GM18499 (cell line): ENCODE measurements around the gene ATP13A4.
"Not testable (repeated sequence)": the region's sequence is repeated elsewhere in the genome, so short reads cannot be mapped to it uniquely, and the experiment has no call there.

ENCODE experiments used
- ATAC-seq: cut with Tn5 transposase; IDR thresholded peaks from one replicate; pipeline ENCODE4 v1.9.1; 2021; ENCODE audit warnings: moderate number of reproducible peaks; ENCODE audit not compliant: insufficient read depth, unreplicated experiment

Gene ATP13A4

DNA sequence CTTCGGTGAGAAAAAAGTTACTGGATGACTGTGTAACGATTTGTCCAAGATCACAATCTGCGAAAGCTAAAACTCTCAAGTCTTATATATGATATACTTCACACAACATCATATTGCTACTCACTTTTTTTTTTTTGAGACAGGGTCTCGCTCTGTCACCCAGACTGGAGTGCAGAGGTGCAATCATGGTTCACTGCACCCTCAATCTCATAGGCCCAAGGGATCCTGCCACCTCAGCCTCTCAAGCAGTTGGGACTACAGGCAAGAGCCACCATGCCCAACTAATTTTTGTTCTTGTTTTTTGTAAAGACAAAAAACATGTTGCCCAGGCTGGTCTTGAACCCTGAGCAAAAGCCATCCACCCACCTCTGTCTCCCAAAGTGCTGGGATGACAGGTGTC is 5.4 kb upstream of the ATP13A4 start:
- no peak for ATAC-seq

DNA sequence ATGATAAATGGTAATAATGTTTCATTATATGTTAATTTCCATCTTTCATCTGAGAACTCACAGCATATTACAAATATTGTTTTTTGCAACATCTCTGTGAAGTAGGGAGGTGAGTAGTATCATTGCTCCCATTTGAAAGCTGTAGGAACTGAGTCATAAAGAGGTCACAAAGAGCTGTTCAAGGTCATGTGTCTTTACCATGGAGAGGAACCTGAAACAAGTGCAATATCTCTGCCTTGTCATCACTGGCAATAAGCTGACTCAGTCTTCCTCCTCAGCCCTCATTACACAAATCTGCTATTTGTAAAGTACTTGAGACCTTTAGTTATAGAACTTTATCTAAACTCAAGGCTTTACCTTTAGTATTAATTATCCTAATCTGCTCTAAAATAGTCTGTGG is 4.4 kb upstream of the ATP13A4 start:
- ATAC-seq, result no peak

DNA sequence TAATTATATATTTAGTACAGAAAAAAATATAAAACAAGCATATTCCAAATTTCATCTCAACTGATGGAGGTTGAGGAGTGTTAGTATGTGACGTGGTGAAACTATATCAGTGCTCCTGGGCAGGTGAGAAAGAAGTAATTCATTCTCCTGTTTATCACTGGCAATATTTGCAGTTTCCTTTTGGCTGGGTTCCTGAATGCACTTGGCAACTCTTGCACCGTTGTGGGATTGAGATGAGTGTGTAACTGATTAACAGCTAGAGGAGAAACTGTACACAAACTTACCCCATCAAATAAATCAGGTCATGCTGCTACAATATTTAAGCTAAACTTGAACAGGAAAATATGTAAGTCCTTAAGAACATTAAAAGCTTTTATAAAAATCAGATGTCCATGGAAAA is 2.1 kb upstream of the ATP13A4 start:
- ATAC-seq, result no peak

DNA sequence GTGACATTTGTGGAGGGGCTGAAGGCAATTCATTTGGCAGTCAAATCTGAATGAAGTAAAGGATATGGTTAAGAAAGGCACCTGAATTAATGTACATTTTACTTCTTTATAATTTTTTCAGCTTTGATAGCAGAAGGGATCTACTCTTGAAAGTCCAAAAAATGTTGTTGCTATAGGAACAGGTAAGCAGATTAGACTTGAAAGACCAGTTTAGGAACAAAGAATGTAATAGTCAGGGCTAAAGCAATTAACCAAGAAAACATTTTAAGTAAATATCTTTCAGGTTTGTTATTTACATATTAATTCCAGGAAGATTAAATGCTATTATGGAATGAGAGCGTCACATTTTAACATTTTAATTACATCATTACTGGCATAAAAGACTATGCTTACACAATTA is 1.1 kb downstream of the ATP13A4 start:
- ATAC-seq, result no peak

DNA sequence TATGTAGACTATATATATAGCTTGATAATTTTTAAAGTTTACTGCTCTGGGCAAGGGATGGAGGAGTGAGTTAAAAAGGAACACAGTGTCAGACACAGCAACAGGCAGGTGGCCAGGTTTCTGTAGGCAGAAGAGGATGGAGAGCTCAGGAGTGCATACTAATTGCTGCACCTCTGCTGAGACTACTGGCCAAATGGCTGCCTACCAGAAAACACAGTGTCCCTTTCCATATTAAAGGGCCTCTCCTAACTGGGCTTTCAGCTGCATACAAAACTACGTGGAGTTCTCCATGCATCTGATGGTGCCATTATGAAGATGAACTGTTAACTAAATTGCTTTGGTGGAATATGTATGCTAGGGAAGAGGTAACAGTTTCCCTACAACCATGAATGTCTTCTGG is 1.8 kb downstream of the ATP13A4 start:
- ATAC-seq, result no peak

DNA sequence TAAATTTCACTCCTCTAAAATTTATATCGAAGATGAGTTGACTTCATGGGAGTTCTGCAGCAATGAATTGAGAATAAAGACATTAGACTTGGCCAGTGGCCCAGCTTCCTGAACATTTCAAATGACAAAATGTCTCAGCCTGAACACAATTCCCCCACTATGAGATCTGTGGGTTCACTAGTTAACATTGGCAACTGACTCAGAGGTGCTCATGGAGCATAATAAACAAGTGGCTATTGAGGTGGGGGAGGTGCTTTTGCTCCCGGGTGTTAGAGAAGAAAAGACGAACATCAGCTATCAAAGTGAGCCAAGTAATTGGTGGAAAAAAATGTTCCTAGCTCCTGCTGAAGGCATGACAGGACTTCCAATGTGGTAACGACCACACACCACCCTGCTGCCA is 6.3 kb downstream of the ATP13A4 start:
- no peak for ATAC-seq

DNA sequence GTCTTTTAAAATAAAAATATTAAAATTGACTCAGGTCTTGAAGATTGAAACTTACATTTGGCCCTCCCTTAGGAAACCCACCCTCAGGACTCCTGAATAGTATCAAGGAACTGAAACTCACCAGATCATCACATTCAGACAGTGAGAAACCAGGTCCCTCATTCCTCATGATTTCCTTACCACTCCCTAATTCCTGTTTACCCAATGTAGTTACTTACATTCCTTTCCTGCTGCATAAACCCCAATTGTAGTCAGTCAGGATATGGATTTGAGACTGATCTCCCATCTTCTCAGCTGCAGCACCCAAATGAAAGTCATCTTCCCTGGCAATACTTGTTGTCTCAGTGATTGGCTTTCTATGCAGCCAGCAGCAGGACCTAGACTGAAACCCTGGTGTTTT is 8.6 kb downstream of the ATP13A4 start:
- no peak for ATAC-seq

DNA sequence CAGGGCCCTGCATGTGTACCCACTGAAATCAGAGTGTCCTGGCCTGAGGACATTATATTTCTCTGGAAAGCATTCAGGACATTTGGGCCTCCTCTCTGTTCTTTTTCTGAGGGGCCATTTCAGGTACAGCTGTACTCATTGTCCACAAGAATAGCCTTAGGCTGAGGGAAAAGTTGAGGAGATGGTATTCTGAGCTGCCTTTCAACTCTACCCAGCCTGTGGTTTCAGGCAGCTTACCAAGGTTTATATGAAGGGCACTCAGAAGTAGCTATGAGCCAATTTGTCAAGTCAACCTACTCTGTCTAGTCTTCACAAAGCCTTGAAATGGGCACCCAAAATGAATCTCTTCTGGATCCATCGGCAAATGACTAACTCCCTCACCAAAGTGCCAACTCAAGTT is 9.4 kb downstream of the ATP13A4 start:
- no peak for ATAC-seq

DNA sequence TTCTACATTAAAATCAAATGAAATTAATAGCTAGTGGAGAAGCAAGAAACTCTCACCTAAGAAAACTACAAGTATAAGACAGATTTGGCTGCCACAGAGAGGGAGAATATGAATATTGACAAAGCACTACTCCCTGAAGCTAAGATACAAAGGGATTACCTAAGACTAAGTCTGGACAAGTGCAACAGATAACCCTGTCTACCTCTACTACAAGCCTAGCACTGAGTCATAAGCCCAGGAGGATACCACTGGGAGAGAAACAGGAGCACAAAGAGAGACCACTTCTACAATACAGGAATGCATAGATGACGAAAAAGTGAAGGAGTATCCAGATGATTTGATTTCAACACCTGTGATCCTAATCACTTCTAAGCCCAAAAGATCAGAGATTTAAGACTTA is 10.4 kb downstream of the ATP13A4 start:
- ATAC-seq, result no peak

DNA sequence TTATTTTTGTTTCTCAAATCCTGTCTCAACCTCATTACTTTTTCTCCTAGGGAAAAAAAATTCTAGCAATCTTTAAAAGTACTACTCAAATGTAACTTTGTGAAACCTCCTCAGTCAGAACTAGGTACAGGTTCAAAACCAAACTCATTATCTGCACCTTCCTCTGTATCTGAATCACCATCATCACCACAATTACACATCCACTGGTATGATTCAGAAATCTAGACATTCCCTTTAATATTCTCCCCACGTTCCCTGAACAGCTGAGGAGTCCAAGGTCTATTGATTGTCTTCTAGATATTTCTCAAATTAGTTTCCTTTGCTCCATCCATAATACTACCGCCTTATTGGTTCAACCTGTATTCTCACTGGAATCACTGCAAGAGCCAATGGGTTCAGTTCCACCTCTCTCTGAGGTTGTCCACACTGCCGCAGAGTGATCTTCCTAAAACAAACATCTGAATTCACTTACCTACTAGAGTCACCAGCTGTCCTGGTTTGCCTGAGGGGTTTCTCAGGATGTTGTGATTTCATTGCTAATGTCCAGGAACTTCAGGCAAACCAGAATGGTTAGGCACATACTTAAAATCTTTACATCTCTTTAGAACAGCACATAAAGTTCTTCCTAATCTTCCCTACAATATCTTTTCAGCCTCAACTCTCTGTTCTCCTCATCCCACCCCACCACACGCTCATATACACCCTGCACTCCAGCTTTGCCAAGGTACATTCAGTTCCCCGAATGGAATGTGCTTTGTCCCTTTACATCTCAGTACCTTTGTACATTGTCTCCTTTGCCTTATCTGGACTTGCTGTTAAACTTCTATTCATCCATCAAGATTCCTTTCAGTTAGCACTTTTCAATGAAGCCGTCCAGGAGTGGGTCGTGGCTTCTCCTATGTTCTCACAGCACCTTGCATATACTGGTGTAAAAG is 24.2 kb downstream of the ATP13A4 start:
- no peak for ATAC-seq

DNA sequence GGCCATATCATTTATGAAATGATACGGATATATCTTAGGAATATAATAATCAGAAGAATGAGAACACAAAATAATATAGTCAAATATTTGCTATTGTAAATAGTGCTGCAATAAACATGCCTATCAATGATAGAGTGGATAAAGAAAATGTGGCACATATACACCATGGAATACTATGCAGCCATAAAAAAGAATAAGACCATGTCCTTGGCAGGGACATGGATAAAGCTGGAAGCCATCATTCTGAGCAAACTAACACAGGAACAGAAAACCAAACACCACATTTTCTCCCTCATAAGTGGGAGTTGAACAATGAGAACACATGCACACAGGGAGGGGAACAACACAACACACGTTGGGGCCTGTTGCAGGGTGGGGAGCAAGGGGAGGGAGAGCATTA is 28.6 kb downstream of the ATP13A4 start:
- ATAC-seq, result not testable (repeated sequence)

DNA sequence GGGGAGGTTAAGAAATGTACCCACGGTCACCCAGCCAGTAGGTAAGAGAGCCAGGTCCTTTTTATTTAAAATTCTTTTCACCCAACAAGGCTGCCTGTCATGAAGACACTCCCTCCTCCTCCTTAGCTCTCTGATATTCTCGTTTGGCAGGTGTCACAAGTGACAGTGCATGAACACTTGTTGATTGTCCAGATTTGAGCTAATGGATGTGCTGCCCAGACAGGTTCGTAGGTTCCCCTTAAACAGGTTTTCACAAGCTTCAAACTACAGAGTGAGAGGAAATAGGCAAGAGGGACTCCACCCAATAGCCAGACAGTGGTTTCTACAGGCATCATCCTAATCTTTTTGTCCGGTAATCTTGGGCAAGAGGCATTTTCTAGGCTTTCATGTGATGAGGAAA is 32.2 kb downstream of the ATP13A4 start:
- ATAC-seq, result no peak

DNA sequence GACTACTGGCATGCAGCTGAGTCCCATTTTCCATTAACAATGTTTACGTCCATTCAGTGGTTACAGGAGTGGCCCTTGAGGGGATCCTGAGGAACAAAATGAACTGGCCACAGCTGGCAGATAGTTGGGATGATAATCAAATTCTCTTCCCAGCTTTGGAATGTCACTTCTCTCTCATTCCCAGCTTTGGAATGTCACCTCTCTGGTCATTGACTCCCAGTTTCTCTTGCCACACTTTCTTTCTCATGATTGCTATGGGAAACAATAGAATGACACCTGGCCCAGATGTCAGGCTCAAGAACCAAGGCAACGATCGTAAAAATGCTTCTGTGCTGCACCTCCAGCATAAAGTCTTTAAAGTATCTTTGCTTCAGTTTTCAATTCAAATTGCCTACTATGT is 34.0 kb downstream of the ATP13A4 start:
- ATAC-seq, result no peak

DNA sequence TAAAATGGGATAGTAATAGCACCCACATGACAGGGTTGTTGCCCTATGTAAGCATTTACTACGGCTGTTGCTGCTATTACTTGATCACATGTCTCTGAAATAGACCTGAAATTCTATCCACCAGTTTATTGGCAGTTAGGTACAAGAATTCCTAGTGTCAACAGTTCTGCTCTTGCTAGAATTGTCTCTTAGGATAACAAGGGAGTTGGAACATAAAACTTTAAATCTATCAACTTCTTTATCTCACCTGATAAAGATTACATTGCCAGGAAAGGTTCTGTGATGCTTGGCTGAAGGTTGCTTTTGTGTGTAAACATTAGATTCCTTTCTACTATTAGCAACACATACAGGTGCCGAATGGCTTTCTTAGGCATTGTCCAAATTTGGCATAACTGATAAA is 38.7 kb downstream of the ATP13A4 start:
- ATAC-seq, result no peak

DNA sequence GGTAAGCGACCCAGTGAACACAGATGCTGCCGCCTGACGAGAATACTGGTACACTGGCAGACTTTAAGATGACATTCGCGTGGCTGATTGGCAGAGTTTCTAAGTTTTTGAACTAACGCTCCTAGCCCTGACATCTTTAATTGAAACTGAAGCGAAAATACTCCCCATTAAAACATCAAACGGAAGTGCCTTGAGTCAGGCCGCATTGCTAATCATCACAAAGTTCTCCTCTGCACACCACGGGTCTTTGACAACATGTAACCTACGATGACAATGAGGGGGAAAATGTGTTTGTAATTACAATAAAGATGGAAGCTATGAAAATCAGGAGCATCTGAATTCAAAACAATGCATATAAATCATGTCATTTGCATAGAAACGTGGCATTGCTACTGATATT is 44.5 kb downstream of the ATP13A4 start:
- ATAC-seq, result no peak

DNA sequence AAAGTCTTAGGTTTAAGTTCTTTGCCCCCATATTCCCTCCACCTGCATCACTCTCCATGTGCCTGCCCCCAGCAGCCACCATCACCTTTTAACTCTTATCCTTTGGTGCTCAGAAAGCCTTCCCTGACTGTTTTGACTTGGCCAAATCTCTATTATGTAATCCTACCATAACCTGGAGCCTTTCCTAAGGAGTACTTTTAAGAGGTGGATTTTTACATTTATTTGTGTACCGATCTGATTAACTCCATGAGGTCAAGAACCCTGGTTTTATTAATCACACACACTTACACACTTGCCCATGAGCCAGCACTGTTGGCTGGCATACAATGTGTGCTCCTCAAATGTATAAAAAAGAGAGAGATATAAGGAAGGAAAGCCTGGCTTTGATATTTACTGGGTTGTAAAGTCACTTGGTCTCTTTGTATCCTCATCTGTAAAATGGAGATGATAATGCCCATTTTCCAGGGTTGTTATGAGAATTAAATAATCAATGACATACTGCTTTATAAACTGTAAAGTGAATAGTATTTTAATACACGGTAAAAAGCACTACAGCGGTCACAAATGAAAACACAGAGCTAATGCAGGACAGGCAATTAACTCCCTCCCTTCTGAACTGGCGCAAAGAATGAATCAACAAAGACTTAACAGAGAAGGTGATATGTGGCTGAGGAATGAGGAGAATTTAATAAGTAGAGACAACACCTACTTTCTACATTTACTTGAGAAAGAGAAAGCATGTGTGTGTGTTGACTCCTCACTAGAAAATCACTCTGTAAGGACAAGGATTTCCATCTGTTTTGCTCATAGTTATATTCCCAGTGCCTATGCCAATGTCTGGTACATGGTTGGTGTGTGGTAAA is 45.4 kb downstream of the ATP13A4 start:
- no peak for ATAC-seq

DNA sequence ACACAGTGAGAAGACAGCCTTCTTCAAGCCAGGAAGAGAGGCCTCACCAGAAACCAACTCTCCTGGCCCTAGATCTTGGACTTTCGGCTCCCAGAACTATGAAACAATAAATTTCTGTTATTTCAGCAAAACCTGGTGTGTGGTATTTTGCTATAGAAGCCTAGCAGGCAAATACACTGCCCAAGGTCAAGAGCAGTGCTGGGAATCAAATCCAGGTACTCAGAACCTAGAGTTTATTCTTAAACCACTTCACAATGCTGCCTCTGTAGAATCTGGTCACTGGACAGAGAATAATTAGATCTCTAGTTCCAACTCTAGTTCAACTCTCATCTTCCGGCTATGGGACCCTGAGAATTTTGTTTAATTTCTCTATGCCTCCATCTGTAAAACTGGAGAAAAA is 46.6 kb downstream of the ATP13A4 start:
- no peak for ATAC-seq

DNA sequence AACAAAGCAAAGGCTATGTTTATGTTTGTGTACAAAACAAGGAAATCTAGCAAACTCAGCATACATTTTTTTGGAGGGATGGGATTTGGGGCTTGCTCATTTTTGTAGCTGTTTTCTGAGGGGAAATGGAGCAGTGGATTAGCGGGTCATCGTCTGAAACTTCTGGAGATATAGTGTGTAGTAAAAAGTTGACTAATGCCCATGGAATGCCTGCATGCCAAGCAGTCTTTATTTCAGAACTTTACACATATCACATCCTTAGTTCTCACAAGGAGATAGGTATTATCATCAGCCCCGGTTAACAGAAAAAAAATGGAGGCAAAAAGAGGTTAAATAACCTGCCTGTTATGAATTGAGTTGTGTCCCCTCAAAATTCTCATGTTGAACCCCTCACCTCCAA is 47.1 kb downstream of the ATP13A4 start:
- ATAC-seq, result no peak

DNA sequence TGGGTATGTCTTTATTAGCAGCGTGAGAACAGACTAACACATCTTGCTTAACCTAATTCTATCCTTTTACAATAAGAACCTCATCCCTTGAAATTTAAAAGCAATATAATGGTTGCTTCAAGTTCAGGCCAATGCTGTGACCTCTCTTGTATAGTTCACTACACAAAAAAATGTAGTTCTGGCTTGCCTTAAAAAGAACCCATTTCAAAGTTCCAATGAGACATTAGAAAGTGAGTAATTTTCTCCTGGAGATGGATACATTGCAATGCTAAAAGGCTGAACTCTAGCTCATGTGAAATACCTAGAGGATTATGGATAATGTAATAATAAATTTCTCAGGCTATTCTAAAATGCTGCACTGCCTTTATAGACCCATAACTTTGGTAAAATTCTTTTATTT is 47.8 kb downstream of the ATP13A4 start:
- ATAC-seq, result no peak

DNA sequence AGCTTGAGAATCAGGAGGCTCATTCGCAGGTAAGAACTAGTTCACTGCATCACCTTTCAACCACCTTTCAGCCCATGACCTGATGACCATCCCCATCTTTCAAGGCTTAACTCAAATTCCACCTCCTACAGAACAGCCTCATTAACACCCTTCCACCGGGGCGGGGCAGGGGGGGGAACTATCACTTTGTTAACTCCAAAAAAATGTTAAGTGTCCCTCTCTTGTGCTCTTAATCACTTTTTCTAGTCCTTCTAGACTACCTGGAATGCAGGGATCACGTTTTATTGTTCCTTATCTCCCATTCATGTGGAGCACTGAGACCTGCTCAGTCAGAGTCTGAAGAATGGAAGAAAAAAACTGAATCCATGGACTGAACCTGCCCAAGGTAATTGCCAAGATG is 51.8 kb downstream of the ATP13A4 start:
- no peak for ATAC-seq

DNA sequence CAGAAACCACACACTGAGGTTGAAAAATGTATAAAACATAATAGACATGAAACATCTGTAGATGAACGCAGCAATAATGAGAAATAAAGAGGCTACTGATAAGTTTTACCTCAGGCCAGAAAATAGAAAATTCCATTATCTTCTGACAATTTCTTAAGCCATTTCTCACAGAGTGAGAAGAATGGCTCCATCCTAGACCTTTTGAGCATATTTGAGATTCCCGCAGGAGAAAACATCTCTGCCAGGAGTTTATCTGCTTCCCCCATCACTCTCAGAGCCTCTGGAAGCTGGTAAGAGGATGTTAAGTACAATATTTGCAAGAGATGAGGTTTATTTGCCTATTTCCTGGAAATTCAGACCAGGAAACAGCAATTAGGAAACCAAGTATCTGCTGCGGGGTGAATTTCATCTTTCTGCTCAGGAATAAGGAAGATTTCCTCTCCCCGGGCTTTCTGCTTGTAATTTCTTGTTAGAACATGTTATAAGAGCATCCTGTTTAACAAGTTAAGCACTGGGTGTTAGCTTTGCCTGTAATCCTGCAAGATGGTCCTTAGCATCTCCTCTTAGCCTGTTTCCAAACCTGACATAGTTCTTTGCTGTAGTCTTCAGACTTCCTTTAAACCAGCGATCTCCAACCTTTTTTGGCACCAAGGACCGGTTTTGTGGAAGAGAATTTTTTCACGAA is 54.8 kb downstream of the ATP13A4 start:
- no peak for ATAC-seq
